Activated CD8-positive, alpha-beta memory T cell treated with anti-CD3 and anti-CD28 coated beads, Interleukin-2, amount 50 U/mL, for 48 hours (primary cell): ENCODE results near the gene CAB39L.

ENCODE experiments used
- DNase-seq: peaks from one replicate; pipeline ENCODE4 v3.0.0-alpha.2; 2020

The CAB39L gene

GRCh38 chr13:49441312-49441711, 2.6 kb downstream of the CAB39L start:
- DNase-seq, result no peak

- DNase-seq, result no peak
Measured at GRCh38 chr13:49439609-49440008, 4.3 kb downstream of the CAB39L start.

GRCh38 chr13:49437705-49438104, 6.2 kb downstream of the CAB39L start:
- no peak for DNase-seq

GRCh38 chr13:49436890-49437289, 7.0 kb downstream of the CAB39L start:
- DNase-seq, result no peak

- DNase-seq, result no peak
Measured at GRCh38 chr13:49435992-49436391, 7.9 kb downstream of the CAB39L start.

GRCh38 chr13:49429121-49429520, 14.7 kb downstream of the CAB39L start:
- no peak for DNase-seq

- DNase-seq, result no peak
Measured at GRCh38 chr13:49428041-49428763, 15.7 kb downstream of the CAB39L start.

- no peak for DNase-seq
Measured at GRCh38 chr13:49424011-49424560, 19.8 kb downstream of the CAB39L start.

GRCh38 chr13:49421391-49421790, 22.5 kb downstream of the CAB39L start:
- no peak for DNase-seq

GRCh38 chr13:49419276-49419675, 24.6 kb downstream of the CAB39L start:
- no peak for DNase-seq

- DNase-seq, result no peak
Measured at GRCh38 chr13:49418206-49418605, 25.7 kb downstream of the CAB39L start.

- no peak for DNase-seq
Measured at GRCh38 chr13:49417161-49417560, 26.7 kb downstream of the CAB39L start.

GRCh38 chr13:49412749-49413148, 31.1 kb downstream of the CAB39L start:
- DNase-seq, result no peak

GRCh38 chr13:49411353-49411752, 32.5 kb downstream of the CAB39L start:
- no peak for DNase-seq

GRCh38 chr13:49410477-49410876, 33.4 kb downstream of the CAB39L start:
- DNase-seq, result no peak

GRCh38 chr13:49410006-49410405, 33.9 kb downstream of the CAB39L start:
- no peak for DNase-seq

- no peak for DNase-seq
Measured at GRCh38 chr13:49409008-49409407, 34.9 kb downstream of the CAB39L start.

GRCh38 chr13:49407936-49408335, 35.9 kb downstream of the CAB39L start:
- DNase-seq, result no peak

- no peak for DNase-seq
Measured at GRCh38 chr13:49407068-49407467, 36.8 kb downstream of the CAB39L start.

GRCh38 chr13:49404703-49405020, 39.2 kb downstream of the CAB39L start:
- DNase-seq, result no peak

- no peak for DNase-seq
Measured at GRCh38 chr13:49403996-49404702, 39.7 kb downstream of the CAB39L start.

GRCh38 chr13:49400755-49401659, 42.9 kb downstream of the CAB39L start:
- no peak for DNase-seq

- DNase-seq, result no peak
Measured at GRCh38 chr13:49399801-49400472, 43.9 kb downstream of the CAB39L start.
